AG10803 (cell line): ENCODE data around the gene SMIM22.

Experiments
- DNase-seq: peaks from one replicate; pipeline ENCODE4 v3.0.0; 2010; ENCODE audit warnings: low read depth
- H3K4me3 ChIP-seq: 2 replicates; pipeline ENCODE4 v1.5.1; 2011; ENCODE audit warnings: mild to moderate bottlenecking, low read length, control low read depth
- CTCF ChIP-seq: conservative IDR thresholded peaks from 2 replicates; pipeline ENCODE4 v1.5.1; 2011; ENCODE audit warnings: mild to moderate bottlenecking, low read length, control low read depth, inconsistent platforms

SMIM22 gene

GRCh38 chr16:4771646-4772045 is 23.5 kb upstream of the SMIM22 start:
- no peak for TF ChIP-seq CTCF

GRCh38 chr16:4772351-4772750 is 22.8 kb upstream of the SMIM22 start:
- no peak overlapping the region for H3K4me3 ChIP-seq
- DNase-seq = no peak
- no peak for TF ChIP-seq CTCF

More at GRCh38 chr16:4771646-4772045, 23.5 kb upstream of the SMIM22 start:
- no peak overlapping the region for H3K4me3 ChIP-seq
- DNase-seq = no peak

GRCh38 chr16:4775005-4775404 is 20.2 kb upstream of the SMIM22 start:
- DNase-seq = no peak
- H3K4me3 ChIP-seq = no peak overlapping the region
- TF ChIP-seq CTCF = no peak

GRCh38 chr16:4776141-4776705 is 18.9 kb upstream of the SMIM22 start:
- no peak overlapping the region for H3K4me3 ChIP-seq
- TF ChIP-seq CTCF = no peak
- DNase-seq = no peak

- no peak for TF ChIP-seq CTCF
- no peak overlapping the region for H3K4me3 ChIP-seq
- DNase-seq = no peak
Measured at GRCh38 chr16:4777339-4778049, 17.7 kb upstream of the SMIM22 start.

- TF ChIP-seq CTCF = no peak
- H3K4me3 ChIP-seq = no peak overlapping the region
- DNase-seq = no peak
Measured at GRCh38 chr16:4778050-4778392, 17.1 kb upstream of the SMIM22 start.

GRCh38 chr16:4780235-4780634 is 14.9 kb upstream of the SMIM22 start:
- TF ChIP-seq CTCF = no peak
- DNase-seq = no peak
- H3K4me3 ChIP-seq = no peak overlapping the region
